ENCODE measurements around the gene RAMACL. TPM values are rescaled to one million over a fixed set of nuclear protein-coding genes. Genes with fewer than 3 reads are reported as not detected.

RAMACL gene
- total RNA-seq, 1 experiment from 2014 or later = 2.2 TPM

DNA sequence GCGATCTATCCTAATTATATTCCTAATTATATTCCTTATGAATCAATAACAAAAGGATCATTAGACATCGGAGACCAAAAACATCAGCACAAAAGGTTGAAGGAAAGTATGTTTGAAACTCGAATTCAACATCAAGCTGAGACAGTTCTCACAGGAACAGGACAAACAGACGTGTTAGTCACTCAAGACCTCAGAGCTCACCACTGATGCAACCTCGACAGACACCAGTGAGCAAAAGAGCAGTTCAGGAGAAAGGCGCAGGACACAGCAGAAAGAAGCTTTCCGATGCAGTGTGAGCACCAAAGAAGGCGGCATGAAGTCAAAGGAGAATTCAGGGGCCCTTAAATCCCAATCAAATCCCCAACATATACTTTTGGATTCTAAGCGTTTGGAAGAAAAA, 6.3 kb upstream of the RAMACL start:
- intact Hi-C loops (cut with micrococcal nuclease; ENCODE audit: unreplicated experiment) = no loop called here
- peaks cover 6% of the 10 kb centered on the region for H3K36me3 Mint-ChIP-seq (ENCODE audit: insufficient read depth, unreplicated experiment)
- TF ChIP-seq, protein P1, sequence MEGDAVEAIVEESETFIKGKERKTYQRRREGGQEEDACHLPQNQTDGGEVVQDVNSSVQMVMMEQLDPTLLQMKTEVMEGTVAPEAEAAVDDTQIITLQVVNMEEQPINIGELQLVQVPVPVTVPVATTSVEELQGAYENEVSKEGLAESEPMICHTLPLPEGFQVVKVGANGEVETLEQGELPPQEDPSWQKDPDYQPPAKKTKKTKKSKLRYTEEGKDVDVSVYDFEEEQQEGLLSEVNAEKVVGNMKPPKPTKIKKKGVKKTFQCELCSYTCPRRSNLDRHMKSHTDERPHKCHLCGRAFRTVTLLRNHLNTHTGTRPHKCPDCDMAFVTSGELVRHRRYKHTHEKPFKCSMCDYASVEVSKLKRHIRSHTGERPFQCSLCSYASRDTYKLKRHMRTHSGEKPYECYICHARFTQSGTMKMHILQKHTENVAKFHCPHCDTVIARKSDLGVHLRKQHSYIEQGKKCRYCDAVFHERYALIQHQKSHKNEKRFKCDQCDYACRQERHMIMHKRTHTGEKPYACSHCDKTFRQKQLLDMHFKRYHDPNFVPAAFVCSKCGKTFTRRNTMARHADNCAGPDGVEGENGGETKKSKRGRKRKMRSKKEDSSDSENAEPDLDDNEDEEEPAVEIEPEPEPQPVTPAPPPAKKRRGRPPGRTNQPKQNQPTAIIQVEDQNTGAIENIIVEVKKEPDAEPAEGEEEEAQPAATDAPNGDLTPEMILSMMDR (IDR thresholded peaks at IDR 0.05; ENCODE audit: unreplicated experiment) = no peak
- BruUV-seq (replicated peaks) = no TSS peak
- H3K4me3 Mint-ChIP-seq (ENCODE audit: low read depth, unreplicated experiment) = no peak overlapping the region
- H3K9me3 Mint-ChIP-seq (ENCODE audit: low read depth, unreplicated experiment) = peaks cover 6% of the 10 kb centered on the region
- peaks cover 34% of the 10 kb centered on the region for H3K4me1 Mint-ChIP-seq (ENCODE audit: low read depth, unreplicated experiment)
- H3K27ac Mint-ChIP-seq (ENCODE audit: unreplicated experiment) = no peak overlapping the region
- H3K27me3 Mint-ChIP-seq (ENCODE audit: unreplicated experiment) = no peaks in the 10 kb centered on the region
- CTCF ChIA-PET = interaction anchor here (0.5 kb wide), 1 partner anchor 1198 kb away, joined by 4 read pairs; no protein-coding TSS in a partner anchor
- DNase-seq = no peak

DNA sequence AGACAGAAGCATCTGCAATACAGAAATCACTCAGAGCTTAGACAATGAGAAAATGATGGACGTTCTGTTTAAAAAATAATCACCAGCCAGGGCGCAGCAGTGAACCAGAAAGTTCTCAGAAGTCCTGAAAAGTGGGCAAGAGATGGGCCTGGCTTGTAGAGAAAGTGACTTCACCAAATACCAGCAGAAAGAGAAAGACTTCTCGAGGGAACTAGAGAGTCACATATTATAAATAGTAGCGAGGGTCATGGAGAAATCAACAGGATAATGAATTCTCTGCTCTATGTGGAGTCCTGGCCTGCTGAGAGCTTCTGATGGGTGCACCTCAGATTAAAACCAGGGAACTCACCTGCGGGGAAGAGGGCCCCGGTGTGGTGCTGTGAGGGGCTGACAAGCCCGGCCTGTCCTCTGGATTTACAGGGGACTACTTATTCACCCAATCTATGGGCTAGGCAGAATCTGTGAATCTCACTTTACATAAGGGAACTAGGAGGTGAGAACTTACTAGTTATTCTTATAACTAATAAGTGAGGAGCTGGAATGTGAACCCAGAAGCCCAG, 5.6 kb upstream of the RAMACL start:
- CTCF ChIA-PET = interaction anchor here (0.5 to 0.7 kb wide), 2 partner anchors 550 to 1199 kb away, joined by 3 to 4 read pairs; no protein-coding TSS in a partner anchor
- peaks cover 4% of the 10 kb centered on the region for H3K36me3 Mint-ChIP-seq (ENCODE audit: insufficient read depth, unreplicated experiment)
- no peak overlapping the region for H3K4me3 Mint-ChIP-seq (ENCODE audit: low read depth, unreplicated experiment)
- H3K9me3 Mint-ChIP-seq (ENCODE audit: low read depth, unreplicated experiment) = peaks cover 4% of the 10 kb centered on the region
- H3K27ac Mint-ChIP-seq (ENCODE audit: unreplicated experiment) = no peak overlapping the region
- peaks cover 33% of the 10 kb centered on the region for H3K4me1 Mint-ChIP-seq (ENCODE audit: low read depth, unreplicated experiment)
- intact Hi-C loops (cut with micrococcal nuclease; ENCODE audit: unreplicated experiment) = no loop called here
- H3K27me3 Mint-ChIP-seq (ENCODE audit: unreplicated experiment) = no peaks in the 10 kb centered on the region
- BruUV-seq (replicated peaks) = no TSS peak
- no peak for DNase-seq
- TF ChIP-seq, protein P1 (IDR thresholded peaks at IDR 0.05; ENCODE audit: unreplicated experiment) = no peak

DNA sequence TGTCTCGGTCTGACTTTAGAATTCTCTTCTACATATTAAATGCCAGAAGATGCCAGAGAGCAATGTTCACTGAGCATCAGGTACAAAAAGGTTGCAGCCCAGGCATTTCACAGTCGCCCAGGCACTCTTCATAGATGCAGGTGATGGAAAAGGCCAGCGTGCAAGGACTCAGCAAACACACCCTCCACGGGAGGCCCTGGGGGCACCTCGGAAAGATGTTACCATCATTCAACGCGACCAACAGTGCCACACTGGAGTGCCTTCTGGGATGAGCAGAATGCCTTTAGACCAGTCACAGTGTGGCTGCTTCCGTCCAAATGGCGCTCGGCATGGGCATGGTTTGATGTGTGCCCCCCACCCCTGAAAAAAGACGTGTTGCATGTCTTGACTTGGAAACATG, 4.5 kb upstream of the RAMACL start:
- Mint-ChIP-seq H3K27me3 (ENCODE audit: unreplicated experiment) (no peaks in the 10 kb centered on the region), H3K4me1 (ENCODE audit: low read depth, unreplicated experiment) (peaks cover 23% of the 10 kb centered on the region), H3K4me3 (ENCODE audit: low read depth, unreplicated experiment) (no peak overlapping the region), H3K9me3 (ENCODE audit: low read depth, unreplicated experiment) (no peaks in the 10 kb centered on the region), H3K27ac (ENCODE audit: unreplicated experiment) (no peak overlapping the region), H3K36me3 (ENCODE audit: insufficient read depth, unreplicated experiment) (no peaks in the 10 kb centered on the region)
- intact Hi-C loops (cut with micrococcal nuclease; ENCODE audit: unreplicated experiment) = no loop called here
- DNase-seq = no peak
- CTCF ChIA-PET = no interaction called here
- no TSS peak for BruUV-seq (replicated peaks)
- TF ChIP-seq, protein P1 (IDR thresholded peaks at IDR 0.05; ENCODE audit: unreplicated experiment) = no peak

DNA sequence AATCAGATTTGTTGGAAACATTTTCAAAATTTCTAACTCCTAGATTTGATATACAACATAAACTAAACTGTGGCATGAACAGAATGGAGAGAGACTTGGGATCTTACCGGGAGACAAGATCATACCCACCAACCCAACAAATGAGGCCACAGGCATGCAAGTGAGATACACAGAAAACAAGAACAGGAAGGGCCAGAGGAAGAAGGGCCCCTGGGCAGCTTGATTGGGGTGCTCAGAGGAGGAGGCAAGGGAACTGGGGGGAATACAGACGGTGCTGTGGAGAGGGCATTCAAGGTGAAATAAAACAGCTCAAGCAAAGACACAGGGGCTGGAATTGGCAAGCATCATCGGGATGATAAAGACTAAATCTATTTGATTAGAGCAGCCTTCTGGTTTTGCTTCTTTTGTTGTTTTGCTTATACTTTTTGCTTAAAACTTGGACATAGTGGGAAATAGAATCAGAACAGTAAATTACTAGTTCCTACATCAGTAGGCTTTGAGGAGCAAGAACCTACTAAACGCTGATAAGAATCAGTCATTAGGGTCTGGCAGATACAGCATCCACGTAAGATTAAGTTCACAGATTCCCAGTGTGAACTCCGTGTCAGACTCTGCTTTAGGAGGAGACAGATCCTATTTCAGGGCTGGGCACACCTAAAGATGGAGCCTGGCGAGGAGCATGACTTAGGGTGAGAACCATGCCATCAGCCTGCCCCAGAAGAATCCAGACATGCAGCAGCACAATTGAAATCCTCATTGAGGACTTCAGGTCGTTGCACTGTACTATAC, 3.5 kb upstream of the RAMACL start:
- intact Hi-C loops (cut with micrococcal nuclease; ENCODE audit: unreplicated experiment) = no loop called here
- CTCF ChIA-PET = no interaction called here
- no peaks in the 10 kb centered on the region for H3K9me3 Mint-ChIP-seq (ENCODE audit: low read depth, unreplicated experiment)
- BruUV-seq (replicated peaks) = no TSS peak
- TF ChIP-seq, protein P1 (IDR thresholded peaks at IDR 0.05; ENCODE audit: unreplicated experiment) = no peak
- H3K36me3 Mint-ChIP-seq (ENCODE audit: insufficient read depth, unreplicated experiment) = no peaks in the 10 kb centered on the region
- H3K4me1 Mint-ChIP-seq (ENCODE audit: low read depth, unreplicated experiment) = peaks cover 18% of the 10 kb centered on the region
- H3K4me3 Mint-ChIP-seq (ENCODE audit: low read depth, unreplicated experiment) = no peak overlapping the region
- H3K27ac Mint-ChIP-seq (ENCODE audit: unreplicated experiment) = no peak overlapping the region
- no peak for DNase-seq
- no peaks in the 10 kb centered on the region for H3K27me3 Mint-ChIP-seq (ENCODE audit: unreplicated experiment)

Measured in Calu3 (cell line).